Tongue (tissue), 2 donors: ENCODE results near the gene ESRRG. TPM values are rescaled to one million over a fixed set of nuclear protein-coding genes. Genes with fewer than 3 reads are reported as not detected.
A peak's percentile ranks its signal among the peaks of the same experiment; 100 is the strongest.

Experiments used
- DNase-seq: peaks from one replicate; pipeline ENCODE4 v3.0.0-alpha.2; 2015
- total RNA-seq: library from RNA; depleted of rRNA; stranded (reverse); fragments of >200 nt; gene quantifications from one replicate; pipeline ENCODE4 v1.2.3, GENCODE V29; 2014

Gene ESRRG
- 43.2 TPM for total RNA-seq

- DNase-seq = peak; percentile 78
These were observed at the start of gene ESRRG for GRCh38 chr1:216723274-216723780. ESRRG (minus strand) TSS chr1:216723429; CDS start chr1:216723299, 130 bp downstream.

GRCh38 chr1:216771922-216772321, 48.7 kb upstream of the ESRRG start:
- no peak for DNase-seq

GRCh38 chr1:216766633-216767327, 43.6 kb upstream of the ESRRG start:
- DNase-seq = no peak

GRCh38 chr1:216765346-216766300, 42.4 kb upstream of the ESRRG start:
- DNase-seq = peak; percentile 11

GRCh38 chr1:216758161-216758560, 34.9 kb upstream of the ESRRG start:
- DNase-seq = no peak

- no peak for DNase-seq
These were observed 33.9 kb upstream of the ESRRG start for GRCh38 chr1:216757110-216757509.

GRCh38 chr1:216750961-216751360, 27.7 kb upstream of the ESRRG start:
- DNase-seq = no peak

GRCh38 chr1:216750031-216750627, 26.9 kb upstream of the ESRRG start:
- DNase-seq = peak; percentile 84

GRCh38 chr1:216749232-216749631, 26.0 kb upstream of the ESRRG start:
- DNase-seq = peak; percentile 58

- DNase-seq = no peak
These were observed 19.4 kb upstream of the ESRRG start for GRCh38 chr1:216742625-216743024.

- DNase-seq = no peak
These were observed 17.1 kb upstream of the ESRRG start for GRCh38 chr1:216740331-216740730.

GRCh38 chr1:216739793-216740192, 16.6 kb upstream of the ESRRG start:
- no peak for DNase-seq

- no peak for DNase-seq
These were observed 8.9 kb upstream of the ESRRG start for GRCh38 chr1:216732121-216732520.

GRCh38 chr1:216731562-216731961, 8.3 kb upstream of the ESRRG start:
- DNase-seq = no peak

GRCh38 chr1:216726435-216726834, 3.2 kb upstream of the ESRRG start:
- no peak for DNase-seq

- DNase-seq = peak; percentile 26
These were observed 408 bp downstream of the ESRRG start for GRCh38 chr1:216722821-216723220.

GRCh38 chr1:216721863-216722262, 1.4 kb downstream of the ESRRG start:
- peak; percentile 3 for DNase-seq

- DNase-seq = no peak
These were observed 2.2 kb downstream of the ESRRG start for GRCh38 chr1:216721062-216721461.

GRCh38 chr1:216711712-216712111, 11.5 kb downstream of the ESRRG start:
- no peak for DNase-seq

GRCh38 chr1:216710598-216711333, 12.5 kb downstream of the ESRRG start:
- DNase-seq = no peak

GRCh38 chr1:216710055-216710454, 13.2 kb downstream of the ESRRG start:
- DNase-seq = no peak

GRCh38 chr1:216705676-216706075, 17.6 kb downstream of the ESRRG start:
- DNase-seq = no peak
